GM18519 (cell line): ENCODE measurements around the gene FCAR.
"Not testable (repeated sequence)": the region's sequence is repeated elsewhere in the genome, so short reads cannot be mapped to it uniquely, and the experiment has no call there.

Experiments used
- ATAC-seq: cut with Tn5 transposase; IDR thresholded peaks from one replicate; pipeline ENCODE4 v1.9.1; 2021; ENCODE audit warnings: mild to moderate bottlenecking, moderate library complexity; ENCODE audit not compliant: unreplicated experiment, low FRiP score

FCAR gene

DNA sequence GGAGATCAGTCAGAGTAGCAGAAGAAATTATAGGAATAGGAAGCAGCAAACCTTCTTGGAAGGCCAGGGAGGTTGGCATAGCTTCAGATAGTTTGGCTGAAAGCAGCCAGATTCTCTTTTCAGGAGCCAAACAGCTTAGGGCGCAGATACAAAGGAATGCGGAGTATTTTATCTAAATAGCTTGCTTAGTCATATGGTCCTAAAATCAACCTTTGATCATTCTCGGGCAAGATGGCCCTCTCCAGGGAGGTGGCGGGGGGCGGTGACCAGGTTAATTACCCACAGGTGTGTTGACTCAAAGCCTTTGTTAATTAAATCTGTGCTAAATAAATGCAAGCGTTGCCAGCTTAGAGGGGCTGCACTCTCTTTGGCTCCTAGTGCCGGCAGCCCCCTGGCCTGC, 19.4 kb downstream of the FCAR start:
- no peak for ATAC-seq

DNA sequence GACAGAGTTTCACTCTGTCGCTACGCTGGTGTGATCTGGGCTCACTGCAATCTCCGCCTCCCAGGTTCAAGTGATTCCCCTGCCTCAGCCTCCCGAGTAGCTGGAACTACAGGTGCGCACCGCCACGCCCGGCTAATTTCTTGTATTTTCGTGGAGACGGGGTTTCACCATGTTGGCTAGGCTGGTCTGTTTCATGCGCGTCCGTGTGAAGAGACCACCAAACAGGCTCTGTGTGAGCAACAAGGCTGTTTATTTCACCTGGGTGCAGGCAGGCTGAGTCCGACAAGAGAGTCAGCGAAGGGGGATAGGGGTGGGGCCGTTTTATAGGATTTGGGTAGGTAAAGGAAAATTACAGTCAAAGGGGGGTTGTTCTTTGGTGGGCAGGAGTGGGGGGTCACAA, 20.1 kb downstream of the FCAR start:
- not testable (repeated sequence) for ATAC-seq

DNA sequence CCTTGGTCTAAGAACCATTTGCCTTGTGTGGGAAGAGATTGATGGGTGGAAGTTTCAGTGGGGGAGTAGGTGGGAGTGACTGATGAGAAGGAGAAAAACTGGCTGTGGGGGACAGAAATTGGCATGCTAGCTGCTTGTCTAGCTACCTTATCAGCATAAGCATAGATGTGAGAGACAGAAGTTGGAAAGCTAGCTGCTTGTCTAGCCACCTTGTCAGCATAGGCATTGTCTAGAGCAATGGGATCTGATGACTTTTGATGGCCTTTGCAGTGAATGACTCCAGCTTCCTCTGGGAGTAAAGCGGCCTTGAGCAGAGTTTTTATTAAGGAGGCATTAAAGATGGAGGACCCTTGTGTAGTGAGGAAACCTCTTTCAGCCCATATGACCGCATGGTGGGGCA, 22.0 kb downstream of the FCAR start:
- ATAC-seq = no peak

DNA sequence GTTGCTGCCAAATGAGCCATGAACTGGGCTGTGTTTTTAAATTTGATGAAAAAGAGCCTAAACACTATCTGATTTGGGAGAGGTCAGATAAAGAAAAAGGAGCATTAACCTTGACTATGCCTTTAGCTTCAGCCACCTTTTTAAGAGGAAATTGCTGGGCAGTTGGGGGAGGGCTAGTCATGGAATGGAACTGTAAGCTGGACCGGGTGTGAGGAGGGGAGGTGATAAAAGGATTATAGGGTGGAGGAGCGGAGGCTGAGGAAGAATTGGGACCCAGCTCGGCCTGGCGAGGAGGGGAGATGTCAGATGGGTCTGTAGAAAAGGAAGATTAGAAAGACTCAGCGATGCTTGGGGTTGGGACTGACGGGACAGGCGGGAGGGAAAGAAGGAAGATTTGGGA, 24.6 kb downstream of the FCAR start:
- ATAC-seq = not testable (repeated sequence)

DNA sequence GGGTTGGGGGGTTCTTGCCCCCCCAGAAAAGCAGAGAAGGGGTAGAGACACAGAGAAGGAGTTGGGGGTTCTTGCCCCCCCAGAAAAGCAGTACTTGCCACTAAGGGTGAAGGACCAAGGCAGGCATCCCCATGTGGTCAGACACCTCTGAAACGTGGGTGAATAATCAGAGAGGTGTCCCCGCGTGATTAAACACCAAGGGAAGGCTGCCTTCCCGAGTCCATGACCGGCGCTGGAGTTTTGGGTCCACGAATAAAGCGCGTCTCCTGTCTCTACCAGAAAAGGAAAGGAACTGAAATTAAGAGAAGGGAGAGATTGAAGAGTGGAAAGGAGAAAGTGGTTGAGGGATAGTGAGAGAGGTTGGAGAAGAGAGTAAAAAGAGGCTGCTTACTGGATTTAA, 25.6 kb downstream of the FCAR start:
- not testable (repeated sequence) for ATAC-seq

DNA sequence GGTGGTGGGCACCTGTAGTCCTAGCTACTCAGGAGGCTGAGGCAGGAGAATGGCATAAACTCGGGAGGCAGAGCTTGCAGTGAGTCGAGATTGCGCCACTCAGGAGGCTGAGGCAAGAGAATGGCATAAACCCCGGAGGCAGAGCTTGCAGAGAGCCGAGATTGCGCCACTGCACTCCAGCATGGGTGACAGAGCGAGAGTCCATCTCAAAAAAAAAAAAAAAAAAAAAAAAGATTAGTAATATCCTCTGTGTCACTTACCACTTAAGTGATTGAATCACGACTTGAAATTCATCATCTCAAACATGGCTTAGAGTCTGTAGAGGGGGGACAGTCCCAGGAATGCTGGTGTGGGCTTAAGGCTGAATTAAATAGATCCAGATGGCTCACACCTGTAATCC, 27.1 kb downstream of the FCAR start:
- ATAC-seq = not testable (repeated sequence)

DNA sequence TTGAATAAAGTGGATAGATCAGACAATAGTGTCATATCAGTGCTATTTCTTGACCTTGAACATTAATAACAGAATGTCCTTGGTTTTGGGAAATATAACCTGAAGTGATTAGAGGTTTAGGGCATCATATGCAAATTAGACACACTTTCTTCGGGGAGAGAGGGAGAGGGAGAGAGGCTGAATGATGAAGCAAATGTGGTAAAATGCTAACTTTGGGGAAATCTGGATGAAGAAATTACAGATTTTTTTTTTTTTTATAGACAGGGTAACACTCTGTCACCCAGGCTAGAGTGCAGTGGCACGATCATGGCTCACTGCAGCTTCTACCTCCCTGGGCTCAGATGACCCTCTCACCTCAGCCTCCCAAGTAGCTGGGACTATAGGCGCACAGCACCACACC, 28.0 kb downstream of the FCAR start:
- ATAC-seq = no peak

DNA sequence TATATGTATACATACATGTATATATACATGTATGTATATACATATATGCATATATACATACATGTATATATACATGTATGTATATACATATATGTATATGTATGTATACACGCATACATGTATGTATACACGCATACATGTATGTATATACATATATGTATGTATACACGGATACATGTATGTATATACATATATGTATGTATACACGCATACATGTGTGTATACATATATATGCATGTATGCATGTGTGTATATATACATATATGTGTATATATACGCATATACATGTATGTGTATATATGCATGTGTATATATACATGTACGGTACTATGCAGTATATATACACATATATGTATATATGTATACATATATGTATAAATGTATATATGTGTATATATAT, 29.3 kb downstream of the FCAR start:
- no peak for ATAC-seq

DNA sequence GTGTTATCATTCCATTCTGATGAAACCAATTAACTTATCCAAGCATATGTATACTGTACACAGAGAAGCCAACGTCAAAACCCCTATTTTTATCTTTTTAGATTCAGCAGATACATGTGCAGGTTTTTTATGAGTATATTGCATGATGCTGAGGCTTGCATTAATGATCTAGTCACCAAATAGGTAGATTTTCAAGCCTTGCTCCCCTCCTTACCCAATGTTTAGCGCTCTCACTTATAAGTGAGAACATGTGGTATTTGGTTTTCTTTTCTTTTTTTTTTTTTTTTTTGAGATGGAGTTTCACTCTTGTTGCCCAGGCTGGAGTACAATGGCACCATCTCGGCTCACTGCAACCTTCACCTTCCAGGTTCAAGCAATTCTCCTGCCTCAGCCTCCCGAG, 30.2 kb downstream of the FCAR start:
- ATAC-seq = not testable (repeated sequence)

DNA sequence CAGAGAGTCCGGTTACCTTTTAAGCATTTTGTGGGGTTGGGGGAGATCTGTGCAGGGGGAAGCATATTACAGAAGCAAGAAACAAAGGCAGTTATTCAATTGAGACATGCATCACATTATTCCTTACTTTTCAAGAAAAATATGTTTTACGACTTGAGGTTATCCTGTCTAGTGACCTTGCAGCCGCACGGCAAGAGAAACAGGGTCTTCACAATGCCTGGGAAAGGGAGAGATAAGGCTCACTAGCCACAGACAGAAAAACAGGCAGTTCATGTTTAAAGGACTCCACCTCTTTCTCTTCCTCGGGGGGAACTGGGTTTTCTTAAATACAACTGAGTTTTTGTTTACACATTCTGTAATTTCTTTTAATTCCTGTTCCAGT, 31.4 kb downstream of the FCAR start:
- no peak for ATAC-seq

DNA sequence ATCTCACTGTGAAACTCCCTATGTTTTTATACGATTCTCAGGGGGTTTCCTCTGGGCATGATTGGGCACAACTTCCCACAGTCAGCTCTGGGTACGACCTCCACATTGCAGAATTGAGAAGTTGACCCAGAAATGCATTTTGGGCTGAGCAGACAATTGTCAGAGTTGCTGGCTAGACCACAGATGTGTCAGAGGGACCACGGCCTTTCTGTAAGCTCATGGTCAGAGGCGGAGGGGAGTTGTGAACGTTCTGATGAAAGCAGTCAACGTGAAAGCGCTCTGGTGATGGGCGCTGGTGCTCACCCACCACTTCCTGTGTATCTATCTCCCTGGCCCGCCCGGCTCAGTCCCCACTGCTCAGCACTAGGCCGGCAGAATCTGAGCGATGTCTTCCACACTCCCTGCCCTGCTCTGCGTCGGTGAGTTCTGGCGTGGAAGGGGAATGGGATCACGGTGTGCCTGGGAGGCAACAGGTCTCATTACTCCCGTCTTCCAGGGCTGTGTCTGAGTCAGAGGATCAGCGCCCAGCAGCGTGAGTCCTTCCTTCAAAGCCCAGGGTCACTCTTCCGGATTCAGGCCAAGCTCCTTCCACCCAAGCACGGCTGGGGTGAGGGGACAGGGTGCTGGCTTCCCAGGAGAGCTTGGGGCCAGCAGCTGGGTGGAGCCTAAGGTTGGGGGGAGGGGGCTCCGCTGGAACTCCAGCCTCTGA, 31.9 kb downstream of the FCAR start, which contains the start of gene NCR1:
Gene NCR1 (plus strand): TSS at position 346 of the 709 bp plus-strand sequence. CDS start 40 bp downstream, at position 386.
- ATAC-seq = no peak

DNA sequence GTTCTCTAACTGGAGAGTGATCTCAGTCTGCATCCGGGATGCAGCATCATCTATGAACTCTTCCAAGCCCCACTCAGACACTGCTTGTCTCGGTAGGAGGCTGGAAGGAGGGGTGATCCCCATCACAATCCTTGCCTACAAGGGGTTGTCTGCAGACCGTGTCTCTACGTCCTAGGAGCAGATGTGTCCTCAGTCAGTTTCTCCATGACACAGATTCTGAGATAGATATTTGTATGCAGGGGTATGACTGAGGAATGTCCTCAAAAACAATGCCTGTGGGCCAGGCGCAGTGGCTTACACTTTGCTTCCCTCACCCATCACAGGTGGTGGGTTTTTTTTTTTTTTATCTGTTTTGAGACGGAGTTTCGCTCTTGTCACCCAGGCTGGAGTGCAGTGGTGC, 32.8 kb downstream of the FCAR start:
- ATAC-seq = no peak

DNA sequence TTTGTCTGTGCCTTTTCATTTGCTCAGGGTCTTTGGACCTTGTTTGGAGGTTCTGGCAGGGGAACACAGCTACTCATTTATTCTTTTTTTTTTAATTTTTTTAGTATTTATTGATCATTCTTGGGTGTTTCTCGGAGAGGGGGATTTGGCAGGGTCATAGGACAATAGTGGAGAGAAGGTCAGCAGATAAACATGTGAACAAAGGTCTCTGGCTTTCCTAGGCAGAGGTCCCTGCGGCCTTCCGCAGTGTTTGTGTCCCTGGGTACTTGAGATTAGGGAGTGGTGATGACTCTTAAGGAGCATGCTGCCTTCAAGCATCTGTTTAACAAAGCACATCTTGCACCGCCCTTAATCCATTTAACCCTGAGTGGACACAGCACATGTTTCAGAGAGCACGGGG, 33.9 kb downstream of the FCAR start:
- not testable (repeated sequence) for ATAC-seq

DNA sequence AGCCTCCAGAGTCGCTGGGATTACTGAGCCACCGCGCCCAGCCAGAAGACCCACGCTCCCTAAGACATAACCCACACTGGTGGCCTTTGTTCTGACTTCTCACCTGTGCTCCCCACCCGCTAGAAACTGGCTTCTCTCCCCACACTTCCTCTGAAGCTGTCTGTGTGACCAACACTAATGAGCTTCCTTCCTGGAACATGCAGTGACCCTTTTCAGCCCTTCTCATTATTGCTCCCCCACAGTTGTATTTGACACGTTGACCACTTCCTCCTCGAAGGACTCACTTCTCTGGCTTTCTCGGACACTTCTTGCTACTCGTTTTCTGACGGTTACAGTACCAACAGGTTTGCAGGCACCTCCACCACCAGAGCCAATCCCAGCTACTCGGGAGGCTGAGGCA, 42.8 kb downstream of the FCAR start:
- ATAC-seq = no peak

DNA sequence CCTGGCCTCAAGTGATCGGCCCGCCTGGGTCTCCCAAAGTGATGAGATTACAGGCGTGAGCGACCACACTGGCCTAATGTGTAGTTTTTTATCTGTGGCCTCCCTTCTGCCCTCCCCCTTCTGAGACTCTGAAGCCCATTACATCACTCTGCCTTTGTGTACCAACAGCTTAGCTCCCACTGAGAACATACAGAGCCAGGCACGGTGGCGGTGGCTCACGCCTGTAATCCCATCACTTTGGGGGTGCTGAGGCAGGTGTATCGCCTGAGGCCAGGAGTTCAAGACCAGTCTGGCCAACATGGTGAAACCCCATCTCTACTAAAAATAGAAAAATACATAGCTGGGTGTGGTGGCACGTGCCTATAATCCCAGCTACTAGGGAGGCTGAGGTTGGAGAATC, 44.5 kb downstream of the FCAR start:
- no peak for ATAC-seq

DNA sequence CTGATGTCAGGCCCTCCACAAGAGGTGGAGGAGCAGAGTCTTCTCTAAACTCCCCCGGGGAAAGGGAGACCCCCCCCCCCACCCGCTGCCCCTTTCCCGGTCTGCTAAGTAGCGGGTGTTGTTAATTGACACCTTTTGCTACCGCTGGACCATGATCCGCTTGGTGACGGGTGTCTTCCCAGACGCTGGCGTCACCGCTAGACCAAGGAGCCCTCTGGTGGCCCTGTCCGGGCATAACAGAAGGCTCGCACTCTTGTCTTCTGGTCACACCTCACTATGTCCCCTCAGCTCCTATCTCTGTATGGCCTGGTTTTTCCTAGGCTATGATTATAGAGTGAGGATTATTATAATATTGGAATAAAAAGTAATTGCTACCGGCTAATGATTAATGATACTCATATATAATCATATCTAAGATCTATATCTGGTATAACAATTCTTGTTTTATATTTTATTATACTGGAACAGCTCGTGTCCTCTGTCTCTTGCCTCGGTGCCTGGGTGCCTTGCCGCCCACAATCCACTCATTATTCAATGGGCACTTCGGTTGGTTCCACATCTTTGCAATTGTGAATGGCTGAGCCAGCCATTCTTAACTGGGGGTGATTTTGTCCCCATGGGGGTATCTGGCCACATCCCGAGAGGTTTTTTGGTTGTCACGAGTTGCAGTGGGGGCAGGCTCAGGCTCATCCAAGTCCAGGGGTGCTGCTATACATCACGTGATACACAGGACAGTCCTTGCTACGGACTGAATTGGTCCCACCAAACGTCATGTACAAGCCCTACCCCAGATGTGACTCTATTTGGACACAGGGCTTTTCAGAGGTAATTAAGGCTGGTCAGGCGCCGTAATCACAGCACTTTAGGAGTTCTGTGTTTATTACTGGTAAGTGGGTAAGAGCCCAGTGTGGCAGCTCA, 45.9 kb downstream of the FCAR start:
- ATAC-seq = not testable (repeated sequence)

DNA sequence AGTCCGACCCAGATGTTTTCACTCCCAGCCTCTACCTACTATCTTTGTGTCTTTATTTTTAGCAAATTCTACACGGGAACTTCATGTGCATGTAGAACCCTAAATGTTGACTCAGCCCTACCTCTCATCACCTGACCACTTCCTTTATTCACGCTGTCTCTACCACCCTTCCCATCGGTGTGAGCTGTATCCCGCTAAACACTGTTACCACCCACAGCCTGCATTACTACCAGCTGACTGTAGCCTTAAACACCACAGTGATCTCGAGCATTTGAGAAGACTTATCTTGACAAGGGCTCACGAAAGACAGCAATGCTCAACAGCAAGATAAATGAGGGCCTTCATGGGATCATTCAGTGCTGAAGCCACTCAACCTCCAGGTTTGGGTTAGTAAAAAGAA, 47.0 kb downstream of the FCAR start:
- no peak for ATAC-seq

DNA sequence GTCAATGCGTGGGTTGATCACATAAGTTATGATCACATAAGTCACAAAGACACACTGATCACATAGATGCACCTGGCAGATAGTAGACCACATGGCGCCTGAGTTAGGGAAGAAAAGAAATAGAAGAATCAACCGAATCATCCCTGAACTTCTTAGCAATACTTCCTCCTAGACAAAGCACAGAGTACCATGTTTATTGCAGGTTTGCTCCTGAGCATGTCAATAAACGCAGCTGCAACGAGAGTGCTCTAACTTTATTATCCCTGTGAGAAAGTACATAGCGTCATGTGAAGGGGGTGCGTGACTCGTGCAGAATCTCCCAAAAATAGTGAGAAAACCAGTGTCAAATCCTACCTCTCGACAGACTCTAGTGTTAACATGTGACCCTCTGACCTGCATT, 49.2 kb downstream of the FCAR start:
- ATAC-seq = no peak

DNA sequence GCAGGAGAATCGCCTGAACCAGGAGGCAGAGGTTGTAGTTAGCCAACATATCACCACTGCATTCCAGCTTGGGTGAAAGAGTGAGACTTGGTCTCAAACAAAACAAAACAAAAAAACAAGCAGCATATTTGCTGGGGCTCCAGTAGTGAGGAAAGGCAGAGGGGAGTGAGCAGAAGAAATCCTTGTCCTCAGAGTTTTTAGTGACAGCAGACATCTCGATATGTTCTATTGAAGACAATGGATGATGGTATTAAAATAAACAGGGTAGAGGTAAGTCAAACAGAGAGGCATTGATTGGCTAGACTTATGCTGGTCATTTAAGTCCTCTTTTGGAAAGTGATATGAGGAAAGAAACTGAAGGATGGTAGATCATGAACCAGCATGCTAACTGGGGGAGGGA, 54.3 kb downstream of the FCAR start:
- ATAC-seq = no peak

DNA sequence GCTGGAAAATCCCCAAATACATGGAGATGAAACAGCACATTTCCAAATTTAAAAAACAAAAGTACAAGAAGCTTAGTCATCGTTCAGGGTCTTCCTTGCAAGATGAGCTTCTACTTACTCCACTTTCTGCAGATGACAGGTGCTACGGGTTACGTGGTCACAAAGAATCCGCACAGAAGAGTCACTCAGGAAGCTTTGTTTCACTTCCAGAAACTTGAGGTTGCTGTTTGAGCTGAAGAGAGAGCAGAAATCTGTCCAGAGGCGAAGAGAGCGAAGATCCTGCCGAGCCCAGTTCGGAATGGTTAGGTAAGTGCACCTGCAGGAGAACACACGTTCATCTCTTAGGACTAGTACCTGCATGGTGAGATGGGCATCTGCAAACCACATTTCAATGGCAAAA, 63.9 kb downstream of the FCAR start:
- no peak for ATAC-seq

DNA sequence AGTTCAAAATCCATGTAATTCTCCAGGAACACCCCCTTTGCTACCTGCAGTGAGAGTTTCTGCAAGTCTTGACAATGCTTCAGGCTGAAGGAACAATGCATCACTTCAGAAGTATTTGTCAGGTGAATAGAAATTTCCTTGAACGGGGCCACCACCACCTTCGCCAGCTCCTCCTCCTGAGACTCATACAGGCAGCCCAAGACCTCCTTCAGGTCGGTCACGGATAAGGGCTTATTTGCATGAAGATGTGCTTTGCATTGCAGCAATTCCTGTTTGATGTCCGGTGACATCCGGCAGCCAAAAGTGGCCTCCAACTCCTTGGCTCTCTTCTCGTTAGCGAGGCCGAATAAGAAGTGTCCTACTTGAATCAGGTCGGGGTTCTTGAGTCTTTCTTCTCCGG, 64.9 kb downstream of the FCAR start:
- no peak for ATAC-seq

DNA sequence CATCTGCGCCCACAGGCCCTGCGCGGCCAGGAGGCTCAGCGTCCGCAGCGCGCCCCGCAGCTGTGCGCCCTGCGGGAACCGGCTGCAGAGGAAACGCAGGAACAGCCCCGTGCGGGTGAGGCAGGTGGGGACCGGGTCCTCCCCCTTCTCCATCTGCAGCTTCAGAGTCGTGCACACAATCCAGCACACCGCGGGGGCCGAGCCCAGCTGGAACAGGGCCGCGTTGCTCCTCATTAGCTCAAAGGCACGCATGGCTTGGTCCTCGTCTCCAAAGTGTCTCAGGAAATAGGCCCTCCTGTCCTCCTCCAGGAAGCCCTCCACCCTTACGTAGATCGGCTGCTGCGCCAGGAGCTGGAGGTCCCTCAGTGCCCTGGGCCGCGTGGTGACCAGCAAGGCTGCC, 65.5 kb downstream of the FCAR start:
- ATAC-seq = not testable (repeated sequence)
